HepG2 (cell line): ENCODE data around the gene CEACAM8. TPM values are rescaled to one million over a fixed set of nuclear protein-coding genes. Genes with fewer than 3 reads are reported as not detected.
A peak's percentile ranks its signal among the peaks of the same experiment; 100 is the strongest.

Source experiments
- ATAC-seq: fragments of 200-7000 bp; cut with Tn5 transposase; 3 replicates; pipeline ENCODE4 v1.9.1; 2020; ENCODE audit warnings: mild to moderate bottlenecking, moderate library complexity
- BruUV-seq: library from RNA; stranded (reverse); fragments of 400-500 nt; replicated peaks from 2 replicates; lab custom pipeline; 2021; lab: Mats Ljungman, UMichigan
- CTCF ChIA-PET: fragments of 300-600 bp; formaldehyde crosslinking; extraction: SDS; loops from one replicate; lab custom pipeline; 2021; ENCODE audit warnings: low total read pairs, inconsistent platforms, low intra/inter-chr PET ratio; lab: Yijun Ruan, JAX
- POLR2A ChIA-PET: fragments of 350-600 bp; sonication (Branson Sonifier 250); formaldehyde crosslinking; loops from one replicate; lab custom pipeline; 2020; ENCODE audit warnings: antibody characterized with exemption, inconsistent platforms; lab: Yijun Ruan, JAX
- DNase-seq: peaks from one replicate; pipeline ENCODE4 v3.0.0-alpha.2; 2015; ENCODE audit warnings: low spot score
- FAIRE-seq: peaks from 3 replicates; lab custom pipeline; 2011; peaks lifted over from hg19 to GRCh38; lab: Jason Lieb, UNC
- H2AFZ ChIP-seq: one replicate; pipeline ENCODE4 v1.6.1; 2011; ENCODE audit warnings: low read length, inconsistent platforms
- H3K27ac ChIP-seq: fragments of 300-600 bp; 3 replicates; pipeline ENCODE4 v1.8.0; 2011; ENCODE audit warnings: mixed run types, mild to moderate bottlenecking, mixed read lengths, low read length, inconsistent platforms; ENCODE audit not compliant: insufficient read depth; ENCODE audit errors: extremely low read length
- H3K27me3 ChIP-seq, 2 experiments: fragments of 200-600 bp in 1 of 2; 2 replicates in 1 of 2; 3 replicates in 1 of 2; pipeline versions ENCODE4 v1.6.0 to v1.8.0; 2011; ENCODE audit warnings: low read length in 2 of 2, mild to moderate bottlenecking in 2 of 2, moderate library complexity in 2 of 2, inconsistent platforms in 1 of 2; ENCODE audit not compliant: insufficient read depth in 2 of 2, control insufficient read depth in 1 of 2
- H3K36me3 ChIP-seq, 2 experiments: fragments of 200-600 bp in 1 of 2; replicated peaks in 1 of 2; 2 replicates in 1 of 2; 3 replicates in 1 of 2; pipeline versions ENCODE4 v1.5.1 to v1.8.0; 2011; ENCODE audit warnings: low read length in 2 of 2, inconsistent platforms in 1 of 2; ENCODE audit not compliant: insufficient read depth in 2 of 2, control insufficient read depth in 1 of 2
- H3K4me1 ChIP-seq: 2 replicates; pipeline ENCODE4 v1.5.1; 2012; ENCODE audit warnings: low read length, inconsistent platforms; ENCODE audit not compliant: insufficient read depth
- H3K4me2 ChIP-seq: 2 replicates; pipeline ENCODE4 v1.6.0; 2011; ENCODE audit warnings: low read depth, low read length, inconsistent platforms
- H3K4me3 ChIP-seq, 3 experiments: fragments of 200-600 bp in 1 of 3; sonication (generic), shearing (Covaris generic) in 1 of 3; replicated peaks in 1 of 3; 2 replicates each; pipeline ENCODE4 v1.5.1; 2011 to 2016; ENCODE audit warnings: low read length in 3 of 3, inconsistent platforms in 2 of 3, low read depth in 2 of 3, mild to moderate bottlenecking in 2 of 3, control low read depth in 1 of 3, mixed read lengths in 1 of 3; ENCODE audit not compliant: insufficient read depth in 1 of 3
- H3K79me2 ChIP-seq: one replicate; pipeline ENCODE4 v1.6.1; 2011; ENCODE audit warnings: low read length, inconsistent platforms; ENCODE audit not compliant: insufficient read depth
- H3K9ac ChIP-seq: 2 replicates; pipeline ENCODE4 v1.6.0; 2011; ENCODE audit warnings: mild to moderate bottlenecking, low read depth, low read length, inconsistent platforms; ENCODE audit not compliant: insufficient read depth
- H3K9me3 ChIP-seq: 2 replicates; pipeline ENCODE4 v1.5.1; 2012; ENCODE audit warnings: mild to moderate bottlenecking, low read length
- H4K20me1 ChIP-seq: 2 replicates; pipeline ENCODE4 v1.6.0; 2011; ENCODE audit warnings: inconsistent platforms, mild to moderate bottlenecking, low read length, moderate library complexity; ENCODE audit not compliant: insufficient read depth
- ADNP ChIP-seq: sonication (generic); formaldehyde crosslinking; IDR thresholded peaks from 2 replicates; pipeline ENCODE4 v1.4.0; 2020; ENCODE audit warnings: missing genetic modification reagents
- ETV5 ChIP-seq: IDR thresholded peaks from 2 replicates; pipeline ENCODE4 v1.6.1; 2018; ENCODE audit warnings: missing biosample characterization, missing genetic modification reagents, inconsistent platforms, borderline replicate concordance
- FOSL2 ChIP-seq: sonication (generic); formaldehyde crosslinking; IDR thresholded peaks from 2 replicates; pipeline ENCODE4 v1.4.0; 2020; ENCODE audit warnings: missing genetic modification reagents
- FOXO1 ChIP-seq: sonication (generic); formaldehyde crosslinking; IDR thresholded peaks from 2 replicates; pipeline ENCODE4 v1.4.0; 2020; ENCODE audit warnings: missing genetic modification reagents
- HDAC1 ChIP-seq: sonication (generic); formaldehyde crosslinking; IDR thresholded peaks from 2 replicates; pipeline ENCODE4 v1.5.1; 2020; ENCODE audit warnings: mild to moderate bottlenecking, missing genetic modification reagents
- NCOR1 ChIP-seq: fragments of 200-600 bp; sonication (generic); IDR thresholded peaks from 2 replicates; pipeline ENCODE4 v1.7.0; 2017; ENCODE audit warnings: antibody characterized with exemption, low read length, borderline replicate concordance
- ONECUT2 ChIP-seq: sonication (generic); formaldehyde crosslinking; IDR thresholded peaks from 2 replicates; pipeline ENCODE4 v1.4.0; 2020; ENCODE audit warnings: missing genetic modification reagents
- ZFP36L2 ChIP-seq: sonication (generic); formaldehyde crosslinking; IDR thresholded peaks from 2 replicates; pipeline ENCODE4 v1.4.0; 2020; ENCODE audit warnings: missing genetic modification reagents
- ZMYM4 ChIP-seq: sonication (generic); formaldehyde crosslinking; IDR thresholded peaks from 2 replicates; pipeline ENCODE4 v1.8.1; 2023; ENCODE audit warnings: mild to moderate bottlenecking, missing genetic modification reagents
- ZNF331 ChIP-seq: sonication (generic); formaldehyde crosslinking; IDR thresholded peaks from 2 replicates; pipeline ENCODE4 v1.4.0; 2020; ENCODE audit warnings: missing genetic modification reagents
- ZNF547 ChIP-seq: sonication (generic); formaldehyde crosslinking; IDR thresholded peaks from 2 replicates; pipeline ENCODE4 v1.5.1; 2020; ENCODE audit warnings: mild to moderate bottlenecking, missing genetic modification reagents
- ZNF678 ChIP-seq: sonication (generic); formaldehyde crosslinking; IDR thresholded peaks from 2 replicates; pipeline ENCODE4 v1.4.0; 2020; ENCODE audit warnings: mild to moderate bottlenecking, missing genetic modification reagents
- ZNF709 ChIP-seq: sonication (generic); formaldehyde crosslinking; IDR thresholded peaks from 2 replicates; pipeline ENCODE4 v1.5.0; 2020; ENCODE audit warnings: mild to moderate bottlenecking, missing genetic modification reagents
- WGBS: methylation state at CpG from one replicate; pipeline ENCODE4 v1.1.6; 2017; ENCODE audit warnings: low lambda C conversion rate; 5-methylcytosine and 5-hydroxymethylcytosine counted together
- in situ Hi-C: cut with HindIII; loops from 2 replicates; pipeline ENCODE4 v1.10.0; 2017; ENCODE audit warnings: low pct_unique_long_range_greater_than_20kb; ENCODE audit not compliant: extremely low pct_ligation_motif_present
- intact Hi-C: fragments of 100-400 bp; cut with micrococcal nuclease; formaldehyde crosslinking; loops from one replicate; pipeline ENCODE4 v1.10.0; 2022; ENCODE audit not compliant: unreplicated experiment
- polyA plus RNA-seq, 8 experiments: library from polyadenylated mRNA; depleted of rRNA in 3 of 8; stranded (reverse) in 7 of 8; unstranded in 1 of 8; fragments of >200 nt; fragmentation: Illumina TruSeq in 4 of 8; extraction: Trizol in 4 of 8; gene quantifications; 2 replicates each; pipeline versions ENCODE4 v1.2.1 to v1.2.3, GENCODE V29; 2011 to 2016; ENCODE audit warnings: low read depth in 4 of 8, missing spikeins in 1 of 8, mixed read lengths in 1 of 8; ENCODE audit not compliant: insufficient read depth in 1 of 8
- total RNA-seq, 5 experiments: library from RNA; depleted of rRNA; stranded (reverse); fragments of >200 nt; fragmentation: Illumina TruSeq; extraction: Trizol; gene quantifications; 2 replicates each; pipeline ENCODE4 v1.2.3, GENCODE V29; 2016; ENCODE audit warnings: low read depth in 1 of 5
- TF ChIP-seq, protein P1 (sequence below): sonication (generic); formaldehyde crosslinking; conservative IDR thresholded peaks from 2 replicates; pipeline ENCODE4 v1.4.0; 2020; ENCODE audit warnings: missing genetic modification reagents
- TF ChIP-seq, protein P2 (sequence below): fragments of 450-650 bp; IDR thresholded peaks from 2 replicates; pipeline ENCODE4 v1.6.1; 2017; ENCODE audit warnings: mild to moderate bottlenecking

Gene CEACAM8
- total and polyA plus RNA-seq, 2 of the 13 experiments (the other 11 are each of a cell fraction or from before 2014, with no cell fraction given), result not detected

DNA sequence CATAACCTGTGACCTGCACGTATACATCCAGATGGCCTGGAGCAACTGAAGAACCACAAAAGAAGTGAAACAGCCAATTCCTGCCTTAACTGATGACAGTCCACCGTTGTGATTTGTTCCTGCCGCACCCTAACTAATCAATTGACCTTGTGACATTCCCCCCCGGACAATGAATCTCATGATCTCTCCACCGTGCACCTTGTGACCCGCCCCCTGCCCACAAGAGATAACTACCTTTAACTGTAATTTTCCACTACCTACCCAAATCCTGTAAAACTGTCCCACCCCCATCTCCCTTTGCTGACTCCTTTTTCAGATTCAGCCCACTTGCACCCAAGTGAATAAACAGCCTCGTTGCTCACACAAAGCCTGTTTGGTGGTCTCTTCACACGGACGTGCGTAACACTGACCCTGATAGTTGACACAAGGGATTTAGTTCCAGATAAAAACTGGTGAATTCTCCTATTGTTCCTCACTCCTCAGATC lies 37.3 kb downstream of the CEACAM8 start (continued):
- TF ChIP-seq HDAC1 (CRISPR knock-in tag) (peak; percentile 69; the same call in 1 of the 2 replicates), ZMYM4 (CRISPR knock-in tag) (peak; percentile 56), ZNF331 (CRISPR knock-in tag) (peak; percentile 60; the same call in 1 of the 2 replicates), FOXO1 (0 out of 2 replicates have a peak, but pooled peaks have one; percentile 13), ADNP (CRISPR knock-in tag) (peak; percentile 31; the same call in 1 of the 2 replicates), ONECUT2 (CRISPR knock-in tag) (peak; percentile 85), ETV5 (CRISPR knock-in tag) (peak; percentile 48; the same call in 1 of the 2 replicates), NCOR1 (peak; percentile 25; the same call in 1 of the 2 replicates)

DNA sequence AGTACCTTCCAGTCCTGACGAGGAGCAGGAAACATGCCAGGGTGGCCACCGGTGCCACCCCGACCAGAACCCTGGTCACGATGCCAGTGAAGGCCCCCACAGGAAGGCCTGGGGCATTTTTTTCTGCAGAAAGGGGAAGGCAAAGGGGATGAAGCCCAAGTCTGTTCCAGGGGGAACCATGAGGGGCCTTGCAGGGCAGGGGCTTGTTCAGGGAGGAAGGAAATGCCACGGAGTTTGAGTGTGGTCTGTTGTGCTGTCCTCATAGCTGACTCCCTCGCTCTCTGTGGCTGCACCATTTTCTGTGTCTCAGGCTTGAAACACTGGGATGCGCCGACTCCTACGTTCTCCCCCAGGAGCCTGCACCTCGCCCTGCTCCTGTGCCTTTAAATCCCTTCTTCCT lies 38.9 kb downstream of the CEACAM8 start:
- H3K9ac ChIP-seq, result no peak overlapping the region
- H4K20me1 ChIP-seq, result no peaks in the 10 kb centered on the region
- ATAC-seq (no peak), DNase-seq (no peak), FAIRE-seq (no peak)
- WGBS, result 78% methylated on average over 10 of the region's 10 CpGs
- H3K27me3 ChIP-seq, result peaks cover 2 to 7% of the 10 kb centered on the region in 2 experiments; a peak in 2 of 5 replicates
- H3K27ac ChIP-seq, result no peak overlapping the region
- no peak overlapping the region for H3K4me2 ChIP-seq
- CTCF ChIA-PET, result no interaction called here
- in situ Hi-C loops (no loop called here), intact Hi-C loops (no loop called here)
- H3K4me3 ChIP-seq, result no peak overlapping the region
- H3K9me3 ChIP-seq, result peaks cover 9% of the 10 kb centered on the region; the same call in 1 of the 2 replicates
- POLR2A ChIA-PET, result no interaction called here
- no peak overlapping the region for H2AFZ ChIP-seq
- BruUV-seq, result no TSS peak
- H3K4me1 ChIP-seq, result peaks cover 90% of the 10 kb centered on the region
- no peaks in the 10 kb centered on the region for H3K79me2 ChIP-seq
- TF ChIP-seq ZNF709 (no peak), ZNF678 (no peak), ZNF547 (no peak), ZFP36L2 (CRISPR knock-in tag) (no peak), FOSL2 (CRISPR knock-in tag) (no peak)
- TF ChIP-seq, protein P1, sequence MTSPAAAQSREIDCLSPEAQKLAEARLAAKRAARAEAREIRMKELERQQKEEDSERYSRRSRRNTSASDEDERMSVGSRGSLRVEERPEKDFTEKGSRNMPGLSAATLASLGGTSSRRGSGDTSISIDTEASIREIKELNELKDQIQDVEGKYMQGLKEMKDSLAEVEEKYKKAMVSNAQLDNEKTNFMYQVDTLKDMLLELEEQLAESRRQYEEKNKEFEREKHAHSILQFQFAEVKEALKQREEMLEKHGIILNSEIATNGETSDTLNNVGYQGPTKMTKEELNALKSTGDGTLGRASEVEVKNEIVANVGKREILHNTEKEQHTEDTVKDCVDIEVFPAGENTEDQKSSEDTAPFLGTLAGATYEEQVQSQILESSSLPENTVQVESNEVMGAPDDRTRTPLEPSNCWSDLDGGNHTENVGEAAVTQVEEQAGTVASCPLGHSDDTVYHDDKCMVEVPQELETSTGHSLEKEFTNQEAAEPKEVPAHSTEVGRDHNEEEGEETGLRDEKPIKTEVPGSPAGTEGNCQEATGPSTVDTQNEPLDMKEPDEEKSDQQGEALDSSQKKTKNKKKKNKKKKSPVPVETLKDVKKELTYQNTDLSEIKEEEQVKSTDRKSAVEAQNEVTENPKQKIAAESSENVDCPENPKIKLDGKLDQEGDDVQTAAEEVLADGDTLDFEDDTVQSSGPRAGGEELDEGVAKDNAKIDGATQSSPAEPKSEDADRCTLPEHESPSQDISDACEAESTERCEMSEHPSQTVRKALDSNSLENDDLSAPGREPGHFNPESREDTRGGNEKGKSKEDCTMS (CRISPR knock-in tag), result no peak
- TF ChIP-seq, protein P2, sequence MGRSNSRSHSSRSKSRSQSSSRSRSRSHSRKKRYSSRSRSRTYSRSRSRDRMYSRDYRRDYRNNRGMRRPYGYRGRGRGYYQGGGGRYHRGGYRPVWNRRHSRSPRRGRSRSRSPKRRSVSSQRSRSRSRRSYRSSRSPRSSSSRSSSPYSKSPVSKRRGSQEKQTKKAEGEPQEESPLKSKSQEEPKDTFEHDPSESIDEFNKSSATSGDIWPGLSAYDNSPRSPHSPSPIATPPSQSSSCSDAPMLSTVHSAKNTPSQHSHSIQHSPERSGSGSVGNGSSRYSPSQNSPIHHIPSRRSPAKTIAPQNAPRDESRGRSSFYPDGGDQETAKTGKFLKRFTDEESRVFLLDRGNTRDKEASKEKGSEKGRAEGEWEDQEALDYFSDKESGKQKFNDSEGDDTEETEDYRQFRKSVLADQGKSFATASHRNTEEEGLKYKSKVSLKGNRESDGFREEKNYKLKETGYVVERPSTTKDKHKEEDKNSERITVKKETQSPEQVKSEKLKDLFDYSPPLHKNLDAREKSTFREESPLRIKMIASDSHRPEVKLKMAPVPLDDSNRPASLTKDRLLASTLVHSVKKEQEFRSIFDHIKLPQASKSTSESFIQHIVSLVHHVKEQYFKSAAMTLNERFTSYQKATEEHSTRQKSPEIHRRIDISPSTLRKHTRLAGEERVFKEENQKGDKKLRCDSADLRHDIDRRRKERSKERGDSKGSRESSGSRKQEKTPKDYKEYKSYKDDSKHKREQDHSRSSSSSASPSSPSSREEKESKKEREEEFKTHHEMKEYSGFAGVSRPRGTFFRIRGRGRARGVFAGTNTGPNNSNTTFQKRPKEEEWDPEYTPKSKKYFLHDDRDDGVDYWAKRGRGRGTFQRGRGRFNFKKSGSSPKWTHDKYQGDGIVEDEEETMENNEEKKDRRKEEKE, result no peak
- H3K36me3 ChIP-seq, result no peaks in the 10 kb centered on the region
